ENCODE results near the gene TK2. TPM values are rescaled to one million over a fixed set of nuclear protein-coding genes. Genes with fewer than 3 reads are reported as not detected.
"Not testable (repeated sequence)": the region's sequence is repeated elsewhere in the genome, so short reads cannot be mapped to it uniquely, and the experiment has no call there.

Gene TK2
- polyA plus RNA-seq, 12 donors, result 11.1 to 19.2 (median 15.3) TPM; not detected in 1

DNA sequence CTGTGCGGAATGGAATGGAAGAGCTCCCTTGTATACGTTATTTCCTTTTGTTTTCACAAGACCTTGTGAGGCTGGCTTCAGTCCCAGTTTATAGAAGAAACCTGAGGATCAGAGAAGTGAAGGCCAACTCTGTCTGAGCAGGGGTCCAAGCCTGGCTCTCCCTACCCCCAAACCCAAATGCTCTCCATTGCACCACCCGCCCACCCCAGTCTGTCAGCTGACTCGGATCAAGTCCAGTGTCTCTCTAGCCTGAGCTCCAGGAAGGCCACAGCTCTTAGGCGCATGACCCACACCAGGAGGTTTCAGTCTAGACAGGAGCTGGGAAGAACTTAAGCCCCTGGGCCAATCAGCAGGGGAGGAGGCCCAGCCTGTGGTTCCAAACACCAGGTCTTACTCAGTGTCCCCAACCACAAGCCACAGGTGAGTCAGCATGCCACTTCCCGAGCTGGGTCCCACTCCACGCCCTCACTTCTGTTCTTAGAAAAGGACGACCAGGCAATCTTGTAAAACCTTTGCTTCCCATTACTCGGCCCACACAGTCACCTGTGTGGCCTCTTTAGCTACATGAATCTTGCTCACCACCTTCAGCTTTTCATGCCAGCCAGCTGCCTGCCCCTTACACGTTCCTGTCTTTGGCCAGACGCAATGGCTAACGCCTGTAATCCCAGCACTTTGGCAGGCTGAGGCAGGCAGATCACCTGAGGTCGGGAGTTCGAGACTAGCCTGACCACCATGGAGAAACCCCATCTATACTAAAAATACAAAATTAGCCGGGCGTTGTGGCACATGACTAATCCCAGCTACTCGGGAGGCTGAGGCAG lies 27.8 kb downstream of the TK2 start:
- DNase-seq, result no peak

DNA sequence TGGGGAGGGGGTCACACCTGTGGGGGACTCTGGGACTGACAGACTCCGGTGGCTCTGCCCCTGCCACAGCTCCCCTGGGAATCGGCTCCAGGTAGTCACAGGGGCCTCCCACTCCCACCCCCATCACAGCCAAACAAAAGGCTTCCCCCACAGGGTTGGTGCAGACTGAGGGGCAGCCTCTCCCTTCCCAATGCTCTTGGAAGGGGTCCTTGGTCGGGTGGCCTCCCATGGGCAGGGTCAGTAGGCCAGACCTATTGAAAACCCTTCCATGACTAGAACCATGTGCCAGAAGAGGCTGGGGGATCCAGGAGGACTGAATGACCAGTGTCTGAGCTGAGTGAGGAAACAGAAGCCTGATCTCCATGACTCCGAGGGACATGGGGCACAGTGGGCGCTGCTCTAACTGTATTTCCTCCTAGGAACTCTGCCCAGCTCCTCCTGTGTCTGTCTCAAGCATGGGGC lies 28.6 kb downstream of the TK2 start:
- no peak for DNase-seq

- no peak for DNase-seq
Observed at GRCh38 chr16:66520406-66521170, 29.3 kb downstream of the TK2 start.

GRCh38 chr16:66519482-66520373 lies 30.2 kb downstream of the TK2 start:
- DNase-seq, result no peak

GRCh38 chr16:66517586-66518263 lies 32.2 kb downstream of the TK2 start:
- no peak for DNase-seq

DNA sequence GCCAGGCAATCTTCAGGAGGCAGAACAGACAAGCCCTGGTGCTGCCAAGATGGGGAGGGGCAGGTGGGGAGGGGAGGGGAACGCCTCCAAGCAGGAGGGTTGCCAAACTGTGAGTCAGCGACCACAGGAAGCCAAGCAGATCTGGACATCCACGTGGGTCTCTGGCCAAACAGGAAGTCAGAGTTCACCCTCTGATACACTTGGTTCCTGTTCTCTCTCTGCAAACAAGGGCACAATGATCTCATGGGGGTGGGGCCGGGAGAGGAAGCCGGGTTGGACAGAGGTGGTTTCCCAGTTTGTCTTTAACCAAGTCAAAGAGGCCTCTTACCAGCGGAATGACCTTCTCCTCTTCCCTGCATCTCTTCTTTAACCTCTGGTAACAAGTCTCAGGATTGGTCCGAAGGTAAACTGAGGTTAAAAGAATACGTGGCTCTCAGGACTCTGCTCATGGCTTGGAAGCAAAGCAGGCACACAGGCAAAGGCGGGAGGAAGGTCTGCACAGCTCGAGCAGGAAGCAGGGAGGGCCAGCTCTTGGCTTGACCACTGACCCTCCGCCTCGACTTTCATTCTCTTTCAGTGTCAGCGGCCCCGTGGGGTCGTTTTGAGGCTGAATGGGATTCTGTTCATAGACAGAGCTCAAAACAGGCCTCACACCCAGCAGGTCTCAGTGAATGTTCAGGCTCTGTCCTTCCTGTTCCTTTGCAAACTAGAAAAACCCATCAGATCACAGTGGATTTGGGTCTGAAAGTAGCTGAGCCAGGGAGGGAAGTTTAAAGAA lies 32.9 kb downstream of the TK2 start:
- DNase-seq, result peak; percentile 94

DNA sequence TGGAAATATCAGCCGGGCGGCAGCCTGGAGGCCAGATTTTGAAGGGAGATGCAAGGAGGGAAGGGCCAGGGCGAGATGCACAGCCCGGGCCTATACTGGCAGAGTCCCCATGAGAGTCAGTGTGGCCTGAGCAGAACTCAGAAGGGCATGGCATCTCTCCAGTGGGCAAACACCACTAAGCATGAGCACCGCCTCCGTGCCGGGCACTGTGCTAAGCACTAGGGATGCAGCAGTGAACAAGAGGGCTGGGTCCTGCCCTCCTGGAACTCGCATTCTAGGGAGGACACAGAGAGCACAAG lies 33.5 kb downstream of the TK2 start:
- no peak for DNase-seq

- DNase-seq, result no peak
Observed at GRCh38 chr16:66515596-66516508, 34.1 kb downstream of the TK2 start.

GRCh38 chr16:66514980-66515595 lies 34.8 kb downstream of the TK2 start:
- DNase-seq, result not testable (repeated sequence)

DNA sequence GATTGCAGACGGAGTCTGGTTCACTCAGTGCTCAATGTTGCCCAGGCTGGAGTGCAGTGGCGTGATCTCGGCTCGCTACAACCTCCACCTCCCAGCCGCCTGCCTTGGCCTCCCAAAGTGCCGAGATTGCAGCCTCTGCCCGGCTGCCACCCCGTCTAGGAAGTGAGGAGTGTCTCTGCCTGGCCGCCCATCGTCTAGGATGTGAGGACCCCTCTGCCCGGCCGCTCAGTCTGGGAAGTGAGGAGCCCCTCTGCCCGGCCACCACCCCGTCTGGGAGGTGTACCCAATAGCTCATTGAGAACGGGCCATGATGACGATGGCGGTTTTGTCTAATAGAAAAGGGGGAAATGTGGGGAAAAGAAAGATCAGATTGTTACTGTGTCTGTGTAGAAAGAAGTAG lies 35.5 kb downstream of the TK2 start:
- not testable (repeated sequence) for DNase-seq

DNA sequence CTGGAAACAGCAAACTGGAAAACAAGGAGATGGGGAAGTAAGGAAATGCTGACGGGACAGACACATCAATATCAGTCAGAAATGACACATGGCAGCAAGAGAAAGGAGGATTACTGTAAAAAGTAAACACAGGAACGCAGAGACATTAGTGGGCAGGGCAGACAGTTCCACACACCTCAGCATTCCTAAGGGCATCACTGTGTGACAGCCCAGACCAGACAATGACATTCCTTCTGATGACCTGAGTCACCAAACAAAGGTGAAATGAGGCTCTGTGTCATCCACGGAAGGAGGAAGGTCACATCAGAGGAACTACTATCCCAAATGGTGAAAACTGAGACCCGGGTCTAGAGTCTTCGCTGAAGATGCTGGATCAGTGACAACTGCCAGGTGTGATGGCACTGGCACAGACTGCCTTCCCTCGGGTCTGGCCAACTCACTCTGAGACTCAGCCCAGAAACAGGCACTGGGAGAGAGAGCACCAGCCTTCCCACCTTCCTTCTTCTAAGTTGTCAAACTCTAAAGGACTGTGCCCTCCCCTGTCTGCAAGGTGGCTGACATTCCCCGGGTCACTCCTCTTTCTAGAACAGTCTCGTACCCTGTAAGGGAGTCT lies 36.7 kb downstream of the TK2 start:
- no peak for DNase-seq

DNA sequence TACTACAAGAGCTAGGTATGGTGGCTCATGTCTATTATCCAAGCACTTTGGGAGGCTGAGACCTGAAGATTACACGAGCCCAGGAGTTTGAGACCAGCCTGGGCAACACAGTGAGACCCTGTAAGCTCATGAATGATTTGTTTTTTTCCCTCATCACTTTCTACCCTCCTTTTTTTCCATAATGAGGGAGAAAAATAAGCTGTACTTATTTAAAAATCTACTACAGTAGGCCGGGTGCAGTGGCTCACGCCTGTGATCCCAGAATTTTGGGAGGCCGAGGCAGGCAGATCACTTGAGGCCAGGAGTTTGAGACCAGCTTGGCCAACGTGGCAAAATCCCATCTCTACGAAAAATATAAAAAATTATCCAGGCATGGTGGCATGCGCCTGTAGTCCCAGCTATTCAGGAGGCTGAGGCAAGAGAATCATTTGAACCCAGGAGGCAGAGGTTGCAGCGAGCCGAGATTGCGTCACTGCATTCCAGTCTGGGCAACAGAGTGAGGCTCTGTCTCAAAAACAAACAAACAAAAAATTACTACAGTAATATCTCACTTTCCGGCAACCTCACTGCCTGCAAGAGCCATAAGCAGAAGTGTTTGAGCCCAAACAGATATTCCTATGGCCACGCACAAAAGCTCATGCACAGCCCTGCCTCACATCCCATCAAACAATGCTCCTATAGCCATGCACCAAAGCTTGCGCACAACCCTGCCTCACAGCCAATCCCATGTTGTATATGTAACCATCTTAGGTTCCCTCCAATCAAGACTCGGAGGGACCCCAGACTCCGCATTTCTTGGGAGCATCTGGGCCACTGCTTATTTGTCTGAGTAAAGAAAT lies 37.4 kb downstream of the TK2 start:
- DNase-seq, result no peak

- DNase-seq, result no peak
Observed at GRCh38 chr16:66511602-66512271, 38.2 kb downstream of the TK2 start.

DNA sequence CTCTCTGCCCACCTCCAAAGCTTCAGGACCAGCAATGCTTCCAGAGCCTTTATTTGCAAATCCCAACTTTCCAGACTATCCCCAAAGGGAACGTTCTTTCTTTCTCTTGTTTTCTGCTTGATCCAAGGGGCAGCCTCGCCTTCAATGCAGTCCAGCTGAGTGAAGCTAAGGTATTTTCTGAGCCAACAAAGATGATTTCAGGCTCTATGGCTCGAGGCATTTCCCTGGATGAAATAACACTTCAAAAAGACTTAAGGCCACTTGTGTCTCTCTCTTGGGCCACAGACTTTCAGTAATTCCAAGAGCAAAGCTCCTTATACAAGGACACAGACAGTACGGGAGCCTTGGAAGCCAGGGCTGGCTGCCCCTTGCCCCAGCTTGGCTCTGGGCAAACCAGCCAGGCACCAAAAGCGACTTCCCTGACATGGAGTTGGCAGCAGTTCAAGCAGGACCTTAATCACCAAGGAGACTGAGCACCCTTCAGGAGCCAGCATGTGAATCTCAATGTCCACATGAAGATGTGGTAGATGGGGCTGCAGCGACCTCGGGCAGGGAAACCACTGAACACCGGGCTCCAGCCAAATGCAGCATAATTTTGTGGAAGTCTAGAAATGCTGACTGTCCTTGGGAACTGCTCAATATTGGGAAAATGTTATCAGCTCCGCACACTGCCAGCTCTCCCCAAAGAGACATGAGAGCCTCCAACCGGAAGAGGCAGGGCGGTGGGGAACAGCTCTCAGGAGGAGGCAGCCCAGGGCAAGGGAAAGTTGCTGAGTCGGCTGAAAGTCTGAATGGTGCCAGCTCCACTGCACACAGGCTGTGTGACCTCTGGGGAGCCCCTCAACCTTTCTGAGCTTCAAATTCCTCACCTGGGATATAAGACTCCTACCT lies 39.0 kb downstream of the TK2 start:
- DNase-seq, result no peak

DNA sequence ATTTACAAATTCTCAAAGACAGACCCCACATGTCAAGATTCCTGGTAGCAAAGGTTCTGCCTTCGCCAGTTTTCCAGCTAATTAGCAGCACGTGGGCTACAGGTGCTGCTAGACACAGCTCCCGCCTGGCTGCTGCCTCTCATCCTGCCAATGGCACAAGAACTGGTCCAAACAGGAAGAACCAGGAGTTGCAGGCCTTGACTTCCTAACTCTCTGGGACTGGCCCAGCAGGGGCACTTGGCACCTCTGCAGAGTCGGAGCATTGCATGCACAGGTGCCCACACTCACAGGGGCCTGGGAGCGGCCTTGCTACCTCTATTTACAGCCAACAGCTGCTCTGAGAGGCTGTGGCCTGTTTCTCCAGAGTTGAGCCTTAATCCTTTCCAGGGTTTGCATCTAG lies 39.6 kb downstream of the TK2 start:
- no peak for DNase-seq

DNA sequence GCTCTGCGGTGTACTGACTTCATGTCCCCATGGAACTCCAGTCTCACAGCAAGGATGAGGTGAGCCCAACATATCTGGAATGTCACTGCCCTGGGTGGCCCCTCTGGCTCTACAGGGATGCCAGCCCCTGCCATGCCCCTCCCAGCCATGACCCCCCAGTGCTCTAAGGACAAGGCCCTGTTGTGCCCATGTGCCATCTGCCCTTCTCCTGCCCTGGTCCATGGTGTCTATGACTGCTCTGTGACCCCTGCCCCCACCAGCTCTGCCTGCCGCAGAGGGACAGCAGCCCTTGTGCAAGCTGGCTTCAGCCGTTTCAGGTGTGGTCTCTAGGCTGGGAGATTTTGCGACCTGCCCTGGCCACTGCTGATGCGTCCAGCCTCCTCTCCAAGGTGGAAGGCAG lies 40.3 kb downstream of the TK2 start:
- DNase-seq, result no peak

All from muscle of arm (tissue), 12 donors.